HG03139 (cell line): ENCODE data around the gene BCL7B.
A peak's percentile ranks its signal among the peaks of the same experiment; 100 is the strongest.
"Not testable (repeated sequence)": the region's sequence is repeated elsewhere in the genome, so short reads cannot be mapped to it uniquely, and the experiment has no call there.

Source experiments
- ATAC-seq: cut with Tn5 transposase; IDR thresholded peaks from one replicate; pipeline ENCODE4 v1.9.1; 2021; ENCODE audit not compliant: unreplicated experiment

The BCL7B gene

DNA sequence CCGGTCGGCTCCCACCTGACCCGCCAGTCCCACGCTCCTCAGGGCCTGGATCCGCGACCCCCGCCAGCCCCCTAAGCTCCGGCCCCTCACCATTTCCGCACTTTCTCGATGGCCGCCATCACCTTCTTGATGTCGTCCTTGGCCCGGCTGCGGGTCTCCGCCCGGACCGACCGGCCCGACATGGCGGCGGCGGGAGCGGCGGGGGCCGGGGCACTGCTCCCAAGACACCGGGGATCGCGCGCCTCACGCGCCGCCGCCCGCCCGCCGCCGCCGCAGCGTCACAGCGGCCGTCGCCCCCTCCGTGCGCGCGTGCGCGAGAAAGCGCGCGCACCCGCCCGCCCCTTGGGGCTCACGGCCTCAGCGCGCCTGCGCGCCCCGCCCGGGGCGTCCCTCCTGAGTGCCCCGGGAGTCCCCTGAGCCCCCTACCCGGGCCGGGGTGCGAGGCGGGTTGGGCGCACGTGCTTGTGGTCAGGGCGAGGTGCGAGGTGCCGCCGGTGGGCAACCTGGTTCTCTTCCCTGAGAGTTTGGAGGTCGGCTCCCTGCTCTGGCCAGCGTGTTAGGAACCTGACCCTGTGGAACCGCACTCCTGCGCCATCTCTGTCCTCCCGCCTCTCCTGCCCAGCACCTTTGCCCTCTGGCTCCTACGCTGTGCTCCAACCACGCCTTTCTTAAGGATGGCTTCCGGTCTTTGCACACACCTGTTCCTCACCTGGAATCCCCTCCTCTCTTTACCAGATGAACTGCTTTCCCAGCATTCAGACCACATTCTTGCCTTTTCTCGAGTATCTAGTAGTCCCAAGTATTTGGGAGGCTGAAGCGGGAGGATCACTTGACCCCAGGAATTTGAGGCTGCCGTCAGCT lies at the start of gene BCL7B:
Gene BCL7B, minus strand, starts transcription at position 294 of the 861 bp plus-strand sequence. Its CDS starts 112 bp downstream, at position 182.
- peak; percentile 29 for ATAC-seq

DNA sequence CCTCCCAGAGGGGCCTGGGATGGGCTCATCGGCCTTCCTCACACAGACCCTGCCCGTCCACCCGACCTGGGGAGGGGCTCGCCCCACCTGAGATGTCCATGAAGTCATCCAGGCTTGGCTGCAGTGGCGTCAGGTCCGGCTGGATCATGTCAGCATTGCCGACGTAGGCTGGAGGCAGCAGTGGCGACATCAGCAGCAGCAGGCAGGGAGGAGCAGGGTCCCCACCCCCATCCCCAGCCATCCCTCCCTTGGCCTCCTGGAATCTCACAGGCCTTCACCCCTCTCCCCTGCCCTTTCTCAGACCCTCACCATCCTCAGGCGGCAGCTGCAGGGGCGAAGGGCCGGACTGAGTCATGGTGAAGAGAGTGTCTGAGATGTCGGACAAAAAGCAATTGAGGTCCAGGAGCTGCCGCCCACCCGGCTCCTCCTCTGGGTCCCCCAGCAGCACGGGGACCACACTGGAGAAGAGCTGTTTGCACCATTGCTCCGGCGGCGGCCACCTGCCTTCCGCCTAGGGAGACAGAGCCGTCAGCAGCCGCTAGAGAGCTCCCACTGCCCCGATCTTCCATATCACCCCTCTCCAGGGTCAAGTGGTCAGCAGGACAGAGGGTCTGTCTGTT lies 48.2 kb upstream of the BCL7B start:
- ATAC-seq: no peak

DNA sequence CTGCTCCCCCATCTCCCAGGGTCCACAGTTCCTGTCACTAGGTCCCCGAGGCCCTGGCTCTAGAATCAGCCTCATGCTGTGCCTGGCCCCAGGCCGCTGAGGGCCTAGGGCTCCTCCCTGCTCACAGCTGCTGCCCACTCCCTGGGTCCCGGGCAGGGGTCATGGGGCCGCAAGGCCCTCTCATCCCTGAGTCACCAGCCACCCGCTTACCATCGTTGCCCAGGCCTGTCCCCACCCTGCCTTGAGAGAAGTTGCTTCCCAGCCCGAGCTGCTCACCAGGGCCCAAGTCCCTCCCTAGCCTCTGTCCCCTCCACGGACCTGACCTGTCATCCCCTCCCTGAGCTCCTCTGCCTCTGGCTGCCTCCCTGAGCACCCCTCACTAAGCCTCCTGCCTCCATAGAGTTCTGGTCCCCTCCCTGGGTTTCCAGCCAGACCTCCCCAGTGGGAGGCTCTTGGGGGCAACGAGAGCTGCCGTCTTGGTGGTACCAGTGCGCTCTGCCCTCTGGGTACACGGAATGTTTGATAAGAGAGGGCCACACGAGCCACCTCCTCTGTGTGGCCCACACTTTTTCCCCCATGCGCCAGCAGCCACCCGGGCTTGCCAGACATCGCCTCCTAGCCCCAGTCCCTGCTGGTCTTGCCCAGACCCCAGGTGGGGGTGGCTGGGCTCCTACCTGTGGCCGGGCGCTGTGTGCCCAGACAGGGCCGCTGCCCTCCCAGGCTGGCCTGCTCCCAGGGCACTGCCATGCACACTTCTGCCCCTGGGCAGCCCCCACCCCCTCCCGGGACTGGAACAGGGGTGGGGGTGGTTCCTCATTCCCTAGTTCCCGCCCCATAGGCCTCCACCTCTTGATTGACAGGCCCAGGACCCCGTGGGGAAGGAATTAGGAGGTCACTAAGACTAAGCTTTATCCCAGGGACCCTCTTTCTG lies 45.5 kb upstream of the BCL7B start:
- no peak for ATAC-seq

DNA sequence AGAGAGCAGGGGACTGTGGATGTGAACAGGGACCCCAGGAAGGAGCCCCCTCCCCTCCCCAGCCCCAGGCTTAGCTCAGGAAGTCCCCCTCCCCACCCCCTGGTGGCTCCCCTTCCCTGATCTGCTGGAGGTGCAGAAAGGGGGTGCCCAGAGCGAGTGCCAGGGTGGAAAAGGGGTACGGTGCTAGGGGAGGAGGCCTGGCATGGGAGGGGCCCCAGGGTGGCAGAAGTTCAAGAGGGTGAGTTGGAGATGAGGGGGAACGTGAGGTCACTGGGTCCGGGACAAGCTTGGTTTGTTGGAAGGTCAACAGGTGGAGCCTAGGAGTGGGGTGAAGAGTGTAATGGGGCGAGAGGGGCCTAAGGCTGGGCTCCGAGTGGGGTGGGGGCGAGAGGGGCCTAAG lies 42.4 kb upstream of the BCL7B start:
- no peak for ATAC-seq

DNA sequence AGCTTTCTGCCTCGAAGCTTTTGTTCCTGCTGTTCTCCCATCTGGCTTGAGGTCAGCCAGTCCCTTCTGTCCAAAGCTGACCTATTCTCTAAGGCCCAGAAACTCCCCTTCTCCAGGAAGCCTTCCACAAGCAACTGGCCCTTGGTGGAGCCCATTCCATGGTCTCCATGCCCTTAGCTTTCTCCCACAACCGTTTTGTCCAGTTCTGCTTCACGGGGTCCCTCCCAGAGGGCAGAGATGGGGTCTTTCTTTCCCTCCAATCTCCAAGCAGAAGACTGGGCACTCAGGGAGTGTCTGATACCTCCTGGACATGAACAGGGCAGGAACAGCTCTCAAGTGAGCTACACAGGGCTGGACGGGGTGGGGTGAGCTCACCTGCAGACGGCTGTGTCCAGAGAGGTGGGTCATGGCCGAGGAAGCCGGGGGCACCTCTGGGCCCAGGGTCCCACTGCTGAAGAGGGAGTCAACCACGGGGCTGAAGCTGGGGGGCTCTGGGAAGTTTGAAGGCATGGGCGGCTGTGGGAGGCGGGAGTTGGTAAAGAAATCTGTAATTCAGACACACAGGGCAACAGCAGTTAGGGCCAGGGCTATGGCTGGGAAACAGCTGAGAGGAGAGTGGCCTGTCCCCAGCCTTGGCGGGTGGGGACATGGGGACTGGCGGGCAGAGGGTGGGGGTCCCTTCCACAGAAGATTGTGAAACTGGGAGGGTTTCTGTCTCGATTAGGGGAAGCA lies 41.8 kb upstream of the BCL7B start:
- no peak for ATAC-seq

DNA sequence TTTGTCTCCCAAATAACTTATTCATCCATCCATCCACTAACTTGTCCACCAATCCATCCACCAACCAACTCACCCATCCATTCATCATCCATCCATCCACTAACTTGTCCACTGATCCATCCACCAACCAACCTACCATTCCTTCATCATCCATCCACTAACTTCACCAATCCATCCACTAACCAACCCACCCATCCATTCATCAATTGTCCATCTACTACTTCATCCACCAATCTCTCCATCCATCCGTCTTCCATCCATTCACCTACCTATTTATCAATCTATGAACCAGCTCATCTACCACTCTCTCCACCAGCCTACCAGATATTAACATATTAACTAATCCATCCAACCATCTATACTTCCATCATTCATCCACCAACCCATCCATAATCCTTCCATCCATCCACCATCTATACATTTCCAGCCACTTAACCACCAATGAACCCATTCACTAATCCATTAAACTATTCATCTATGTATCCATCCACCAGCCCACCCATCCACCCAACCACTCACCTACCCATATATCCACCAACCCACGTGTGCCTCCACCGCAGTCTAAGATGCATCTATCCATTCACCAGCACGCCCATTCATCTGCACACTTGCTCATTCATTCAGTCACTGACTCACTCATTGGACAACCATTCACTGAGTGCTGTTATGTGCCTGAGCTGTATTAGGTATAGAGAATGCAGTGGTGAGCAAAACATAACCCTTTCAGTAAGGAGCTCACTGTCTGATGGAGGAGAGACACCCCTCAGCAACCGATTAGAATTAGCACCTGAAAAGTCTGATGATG lies 40.7 kb upstream of the BCL7B start:
- ATAC-seq: no peak

DNA sequence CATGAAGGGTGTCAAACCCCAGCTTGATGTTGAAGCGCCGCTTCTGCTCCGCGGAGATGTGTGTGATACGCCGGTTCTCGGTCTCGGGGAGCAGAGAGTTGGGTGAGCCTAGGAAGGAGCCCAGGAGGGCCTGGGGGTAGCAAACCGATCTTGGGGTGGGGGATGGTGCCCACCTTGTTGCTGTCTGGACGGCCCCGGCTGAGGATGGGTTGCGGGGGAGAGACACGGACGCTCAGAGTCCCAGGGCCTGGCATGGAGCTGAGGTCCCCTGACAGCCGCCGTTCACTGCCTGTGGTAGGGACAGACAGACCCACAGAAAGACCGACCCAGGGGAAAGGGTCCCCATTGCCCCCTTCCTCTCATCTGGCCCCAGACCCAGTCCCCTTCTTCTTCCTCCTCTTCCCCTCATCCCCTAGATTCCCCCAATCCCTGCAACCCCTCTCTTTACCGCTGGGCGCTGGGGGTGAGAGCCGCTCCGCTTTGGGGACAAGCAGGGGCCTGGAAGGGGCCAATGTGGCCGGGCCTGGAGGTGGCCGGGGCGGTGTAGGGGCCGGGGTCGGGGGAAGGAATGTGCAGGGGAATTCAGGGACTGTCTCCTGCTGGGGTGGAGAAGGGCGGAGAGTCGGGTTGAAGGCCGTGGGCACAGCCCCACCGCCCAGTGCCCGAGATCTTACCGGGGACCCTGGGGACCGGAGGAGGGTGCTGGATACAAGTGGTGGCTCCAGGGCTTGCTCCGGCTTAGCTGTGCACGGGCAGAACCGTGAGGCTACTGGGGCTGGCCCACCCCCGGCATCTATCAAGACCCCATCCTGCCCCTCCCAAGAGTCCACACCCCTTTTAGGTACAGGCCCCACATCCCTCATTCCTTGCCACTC lies 38.9 kb upstream of the BCL7B start:
- ATAC-seq: no peak

DNA sequence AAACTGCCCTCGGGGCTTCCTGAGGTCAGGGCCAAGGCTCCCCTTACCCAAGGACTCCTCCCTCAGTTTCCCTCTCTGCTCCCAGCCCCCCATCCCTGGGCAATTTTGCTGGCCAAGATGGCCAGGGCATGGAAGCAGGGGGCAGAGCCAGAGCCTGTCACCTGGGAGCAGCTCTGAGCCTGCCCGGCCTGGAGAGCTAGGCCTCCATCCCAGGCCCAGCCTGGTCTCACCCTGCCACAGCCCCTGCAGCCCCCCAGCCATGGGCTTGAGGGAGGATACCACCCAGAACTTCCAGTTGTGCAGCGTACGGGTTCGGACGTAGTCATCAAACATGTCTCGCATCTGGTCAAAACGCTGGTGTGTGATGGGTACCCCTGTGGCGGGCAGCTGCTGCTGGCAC lies 37.9 kb upstream of the BCL7B start:
- no peak for ATAC-seq

DNA sequence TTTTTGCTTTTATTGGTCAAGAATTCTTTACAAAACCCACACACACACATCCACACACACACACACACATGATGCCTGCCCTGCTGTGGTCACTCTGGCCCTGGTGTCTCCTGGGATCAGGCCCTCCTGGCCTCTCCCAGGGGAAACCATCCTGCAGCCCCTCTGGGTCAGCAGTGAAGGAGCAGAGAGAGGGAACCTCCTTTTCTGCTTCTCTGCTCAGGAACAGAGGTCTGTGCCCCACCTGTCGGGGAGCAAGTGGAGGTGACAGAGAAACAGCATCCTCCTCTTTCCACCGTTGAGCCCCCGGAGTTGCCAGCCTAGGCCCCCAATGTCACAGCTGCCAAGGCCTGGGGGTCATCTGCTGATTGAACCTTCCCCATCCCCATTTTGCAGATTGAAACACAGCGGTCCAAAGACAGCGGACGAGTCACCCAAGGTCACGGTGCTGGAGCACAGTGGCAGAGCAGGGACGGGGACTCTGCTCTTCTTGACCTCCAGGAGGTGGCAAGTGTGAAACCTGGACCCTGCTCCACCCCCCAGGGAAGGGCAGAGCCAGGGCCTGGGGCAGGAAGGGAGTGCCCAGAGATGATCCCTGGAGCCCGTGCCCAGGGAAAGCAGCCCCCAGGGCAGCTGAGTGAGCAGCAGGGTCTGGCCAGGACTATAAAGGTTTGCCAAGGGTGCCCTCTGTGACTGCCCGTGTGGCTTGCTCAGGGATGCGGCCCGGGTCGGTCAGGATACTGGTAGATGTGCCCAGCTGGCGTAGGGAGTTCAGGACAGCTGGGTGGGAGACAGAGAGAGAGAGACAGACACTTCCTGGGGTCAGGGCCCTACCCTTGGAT lies 35.9 kb upstream of the BCL7B start:
- ATAC-seq: no peak

DNA sequence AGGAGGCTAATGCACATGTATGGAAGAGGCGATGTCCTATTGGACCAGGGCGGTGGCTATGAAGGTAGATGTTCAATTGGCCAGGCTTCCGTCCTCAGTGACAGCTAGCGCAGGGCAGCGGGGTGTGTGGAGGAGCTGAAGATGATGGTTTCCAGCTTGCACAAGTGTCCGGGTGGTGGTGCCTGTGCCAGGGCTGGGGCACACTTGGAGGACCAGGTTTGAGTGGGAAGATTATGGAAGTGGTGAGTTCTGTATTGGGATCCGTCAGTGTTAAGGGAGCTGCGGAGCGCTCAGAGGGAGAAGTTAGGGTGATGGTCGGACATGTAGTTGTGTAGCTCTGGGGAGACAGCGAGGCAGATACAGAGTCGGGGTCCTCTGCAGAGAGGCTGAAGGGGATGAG lies 29.4 kb upstream of the BCL7B start:
- no peak for ATAC-seq

DNA sequence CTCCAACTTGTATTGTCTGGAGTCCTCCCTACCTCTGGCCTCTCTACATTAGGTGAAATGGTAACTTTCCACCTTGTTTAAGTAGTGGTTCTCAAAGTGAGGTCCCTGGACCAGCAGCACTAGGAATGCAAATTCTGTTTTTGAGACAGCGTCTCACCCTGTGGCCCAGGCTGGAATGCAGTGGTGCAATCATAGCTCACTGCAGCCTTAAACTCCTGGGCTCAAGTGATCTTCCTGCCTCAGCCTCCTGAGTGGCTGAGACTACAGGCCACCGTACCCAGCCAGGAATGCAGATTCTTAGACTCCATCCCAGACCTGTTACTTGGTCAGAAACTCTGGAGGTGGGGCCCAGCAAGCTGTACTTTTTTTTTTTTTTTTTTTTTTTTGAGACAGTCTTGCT lies 27.7 kb upstream of the BCL7B start:
- ATAC-seq: no peak

DNA sequence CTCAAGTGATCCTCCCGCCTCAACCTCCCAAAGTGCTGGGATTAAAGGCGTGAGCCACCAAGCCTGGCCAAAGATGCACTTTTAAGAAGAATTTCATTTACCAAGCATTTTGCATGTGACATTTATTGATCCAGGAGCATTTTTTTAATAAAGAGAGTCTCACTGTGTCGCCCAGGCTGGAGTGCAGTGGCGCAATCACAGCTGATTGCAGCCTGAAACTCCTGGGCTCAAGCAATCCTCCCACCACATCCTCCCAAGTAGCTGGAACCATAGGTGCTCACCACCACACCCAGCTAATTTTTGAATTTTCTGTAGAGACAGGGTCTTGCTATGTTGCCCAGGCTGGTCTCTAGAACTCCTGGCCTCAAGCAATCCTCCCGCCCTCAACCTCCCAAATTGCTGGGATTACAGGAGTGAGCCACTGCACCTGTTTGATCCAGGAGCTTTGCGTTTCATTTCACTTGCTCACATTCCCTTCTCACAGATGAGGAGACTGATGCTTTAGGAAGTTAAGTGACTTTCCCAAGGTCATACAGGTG lies 25.2 kb upstream of the BCL7B start:
- no peak for ATAC-seq

DNA sequence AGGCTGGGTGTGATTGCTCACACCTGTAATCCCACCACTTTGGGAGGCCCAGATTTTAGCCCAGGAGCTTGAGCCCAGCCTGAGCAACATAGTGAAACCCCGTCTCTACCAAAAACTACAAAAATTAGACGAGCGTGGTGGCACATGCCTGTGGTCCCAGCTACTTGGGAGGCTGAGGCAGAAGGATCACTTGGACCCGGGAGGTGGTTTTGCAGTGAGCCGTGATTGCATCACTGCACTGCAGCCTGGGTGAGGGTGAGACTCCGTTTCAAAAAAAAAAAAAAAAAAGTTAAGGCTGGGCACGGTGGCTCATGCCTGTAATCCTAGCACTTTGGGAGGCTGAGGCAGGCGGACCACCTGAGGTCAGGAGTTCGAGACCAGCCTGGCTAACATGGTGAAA lies 23.5 kb upstream of the BCL7B start:
- not testable (repeated sequence) for ATAC-seq

DNA sequence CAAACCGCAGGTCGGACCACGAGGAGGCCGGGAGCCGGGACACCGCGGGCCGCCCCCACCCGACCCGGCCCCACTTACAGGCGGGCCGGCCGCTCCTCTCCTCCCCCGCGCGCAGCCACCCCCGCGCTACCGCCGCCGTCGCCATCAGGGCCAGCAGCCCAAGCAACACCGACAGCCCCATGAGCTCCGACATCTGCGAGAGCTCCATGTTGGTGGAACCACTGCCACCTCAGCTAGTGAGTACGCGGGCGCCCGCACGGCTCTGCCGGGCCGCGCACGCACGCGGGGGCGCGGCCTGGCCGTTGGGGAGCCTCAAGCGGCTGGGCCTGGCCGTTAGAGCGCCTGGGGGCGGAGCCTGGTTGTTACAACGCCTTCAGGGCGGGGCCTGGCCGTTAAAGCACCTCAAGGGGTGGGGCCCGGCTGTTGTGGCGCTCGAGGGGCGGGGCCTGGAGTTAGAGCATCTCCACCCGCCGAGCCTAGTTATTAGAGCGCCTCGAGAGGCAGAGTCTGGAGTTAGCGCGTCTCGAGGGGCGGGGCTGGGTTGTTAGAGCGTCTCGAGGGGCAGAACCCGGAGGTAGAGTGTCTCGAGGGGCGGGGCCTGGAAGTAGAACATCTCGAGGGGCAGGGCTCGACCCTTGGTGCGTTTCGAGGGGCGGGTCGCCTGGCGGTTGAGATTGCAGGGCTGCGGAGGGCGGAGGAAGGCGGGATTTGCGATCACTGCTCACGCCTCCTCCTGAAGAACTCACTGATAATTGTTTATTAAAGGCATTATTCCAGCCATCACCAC lies 21.0 kb upstream of the BCL7B start, which contains the start of gene TBL2:
Gene TBL2, minus strand, starts transcription at position 238 of the 787 bp plus-strand sequence. Its CDS starts 30 bp downstream, at position 208.
- ATAC-seq: peak; percentile 82

DNA sequence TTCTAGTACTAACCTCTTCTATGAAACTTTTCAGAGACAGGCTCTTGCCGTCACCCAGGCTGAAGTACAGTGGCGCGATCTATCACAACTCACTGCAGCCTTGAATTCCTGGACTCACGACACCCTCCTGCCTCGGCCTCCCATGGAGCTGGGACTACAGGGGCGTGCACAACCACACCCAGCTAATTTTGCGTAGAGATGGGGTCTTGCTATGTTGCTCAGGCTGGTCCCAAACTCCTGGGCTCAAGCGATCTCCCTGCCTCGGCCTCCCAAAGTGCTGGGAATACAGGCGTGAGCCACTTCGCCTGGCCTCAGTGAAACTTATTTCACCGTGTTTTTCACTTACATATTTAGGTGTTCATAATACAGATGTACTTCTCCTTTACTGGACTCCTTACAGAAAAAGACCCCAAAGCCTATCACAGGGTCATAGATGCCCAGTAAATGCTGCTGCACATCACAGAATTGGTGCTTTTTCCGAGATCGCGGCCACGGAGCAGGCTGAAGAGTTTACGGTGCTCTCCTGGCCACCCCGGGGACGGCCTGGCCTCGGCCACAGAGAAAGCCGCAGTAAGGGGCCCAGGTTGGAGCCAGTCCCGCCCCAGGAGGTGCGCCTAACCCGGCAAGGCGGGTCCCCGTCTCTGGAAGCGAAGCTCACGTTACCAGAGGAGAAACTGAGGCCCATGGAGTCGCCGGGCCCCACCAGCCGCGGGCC lies 20.3 kb upstream of the BCL7B start:
- peak; percentile 18 for ATAC-seq

DNA sequence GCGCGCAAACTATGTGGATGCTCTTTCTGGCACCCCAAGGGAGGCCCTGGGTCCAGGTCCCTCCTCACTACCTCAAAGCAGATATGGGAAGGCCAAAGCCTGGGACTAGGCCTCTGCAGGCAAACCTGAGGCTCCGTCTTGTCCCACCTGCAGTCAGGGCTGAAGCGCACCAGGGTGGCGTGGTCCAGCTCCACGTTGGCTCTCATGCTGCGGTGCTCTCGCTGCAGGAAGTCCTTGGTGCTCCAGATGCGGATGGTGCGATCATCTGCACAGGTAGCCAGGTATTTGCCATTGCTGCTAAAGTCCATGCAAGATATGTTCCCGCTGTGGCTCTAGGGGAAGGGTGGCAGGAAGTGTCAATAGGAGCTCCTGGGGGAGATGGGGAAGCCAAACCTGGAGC lies 16.3 kb upstream of the BCL7B start:
- no peak for ATAC-seq
